GM21576 (cell line): ENCODE data around the gene BRAF.
"Not testable (repeated sequence)": the region's sequence is repeated elsewhere in the genome, so short reads cannot be mapped to it uniquely, and the experiment has no call there.

Experiments
- ATAC-seq: cut with Tn5 transposase; IDR thresholded peaks from one replicate; pipeline ENCODE4 v1.9.1; 2021; ENCODE audit warnings: mild to moderate bottlenecking, moderate library complexity; ENCODE audit not compliant: unreplicated experiment

The BRAF gene

GRCh38 chr7:140669862-140670261 lies 254.9 kb downstream of the BRAF start:
- not testable (repeated sequence) for ATAC-seq

- no peak for ATAC-seq
These were observed 255.4 kb downstream of the BRAF start for GRCh38 chr7:140669352-140669751.
